SHP77 (cell line): ENCODE measurements around the gene C17orf113.
A peak's percentile ranks its signal among the peaks of the same experiment; 100 is the strongest.

ENCODE experiments used
- DNase-seq, 2 experiments: peaks; one replicate each; lab custom pipeline; 2025; lab: John Stamatoyannopoulos, UW

The C17orf113 gene

GRCh38 chr17:42050393-42051012 is at the start of gene C17orf113:
Gene C17orf113 (minus strand): TSS chr17:42050601. CDS start chr17:42043376, 7,225 bp downstream.
- peak in 1 of 2 experiments; percentile 49 for DNase-seq

- no peak for DNase-seq
Measured at GRCh38 chr17:42098730-42099399, 48.5 kb upstream of the C17orf113 start.

GRCh38 chr17:42097691-42098631 is 47.6 kb upstream of the C17orf113 start, which contains the start of gene ZNF385C:
Gene ZNF385C (minus strand): TSS chr17:42098473. CDS start chr17:42063056, 35,417 bp downstream.
- no peak for DNase-seq

GRCh38 chr17:42096360-42097111 is 46.1 kb upstream of the C17orf113 start:
- DNase-seq: no peak

- DNase-seq: no peak
Measured at GRCh38 chr17:42094375-42095069, 44.1 kb upstream of the C17orf113 start.

GRCh38 chr17:42092939-42093338 is 42.5 kb upstream of the C17orf113 start:
- no peak for DNase-seq

- no peak for DNase-seq
Measured at GRCh38 chr17:42090964-42091790, 40.8 kb upstream of the C17orf113 start.

GRCh38 chr17:42088736-42089135 is 38.3 kb upstream of the C17orf113 start:
- DNase-seq: no peak

- DNase-seq: no peak
Measured at GRCh38 chr17:42087736-42088705, 37.6 kb upstream of the C17orf113 start.

GRCh38 chr17:42087042-42087701 is 36.8 kb upstream of the C17orf113 start:
- DNase-seq: no peak

- no peak for DNase-seq
Measured at GRCh38 chr17:42081516-42082129, 31.2 kb upstream of the C17orf113 start.

GRCh38 chr17:42079541-42079940 is 29.1 kb upstream of the C17orf113 start:
- DNase-seq: no peak

GRCh38 chr17:42078396-42079043 is 28.1 kb upstream of the C17orf113 start:
- no peak for DNase-seq

GRCh38 chr17:42077755-42078154 is 27.4 kb upstream of the C17orf113 start:
- DNase-seq: no peak

GRCh38 chr17:42076797-42077559 is 26.6 kb upstream of the C17orf113 start:
- DNase-seq: no peak

- no peak for DNase-seq
Measured at GRCh38 chr17:42075789-42076188, 25.4 kb upstream of the C17orf113 start.
